Measurements from ENCODE around the gene FNBP1L.

Gene FNBP1L

DNA sequence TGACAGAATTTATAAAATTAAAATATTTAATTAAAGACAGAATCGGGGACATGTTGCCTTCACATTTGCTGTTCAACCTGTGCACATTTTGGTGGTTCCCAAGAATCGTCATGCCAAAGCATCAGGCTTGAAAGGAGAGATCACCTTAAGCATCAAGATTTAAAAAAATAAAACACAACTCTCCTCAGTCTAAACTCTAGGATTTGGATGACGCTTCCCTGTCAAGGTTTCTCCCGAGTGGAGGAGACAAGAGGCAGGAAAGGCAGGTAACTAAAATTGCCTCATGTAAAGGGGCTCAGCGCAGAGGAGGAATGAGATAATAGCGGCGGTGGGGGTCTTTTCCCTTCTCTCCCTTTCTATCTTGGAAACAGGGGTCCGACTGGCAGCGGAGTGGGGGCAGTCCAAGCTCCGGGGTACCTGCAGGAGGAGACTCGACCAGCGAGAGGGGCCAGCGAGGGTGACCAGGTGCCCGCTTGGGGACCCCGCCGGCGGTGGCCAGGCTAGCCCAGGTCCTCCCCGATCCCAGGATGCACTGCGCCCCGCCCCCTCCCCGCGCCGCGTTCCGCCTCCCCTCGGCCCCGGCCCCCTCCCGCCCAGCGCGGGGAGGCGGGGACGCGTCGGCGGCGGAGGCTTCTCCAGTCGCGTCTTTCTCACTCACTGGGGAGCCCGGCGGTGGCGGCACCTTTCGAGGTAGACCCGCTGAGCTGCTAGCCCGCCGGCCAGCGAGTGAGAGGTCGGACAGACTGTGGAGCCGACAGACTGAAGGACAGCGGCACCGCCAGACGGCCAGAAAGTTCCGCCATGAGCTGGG is at the start of gene FNBP1L:
TSS of gene FNBP1L (plus strand) at position 638 of the 811 bp plus-strand sequence. CDS start at position 802, 164 bp downstream.
- DNase-seq: peak; percentile 80

DNA sequence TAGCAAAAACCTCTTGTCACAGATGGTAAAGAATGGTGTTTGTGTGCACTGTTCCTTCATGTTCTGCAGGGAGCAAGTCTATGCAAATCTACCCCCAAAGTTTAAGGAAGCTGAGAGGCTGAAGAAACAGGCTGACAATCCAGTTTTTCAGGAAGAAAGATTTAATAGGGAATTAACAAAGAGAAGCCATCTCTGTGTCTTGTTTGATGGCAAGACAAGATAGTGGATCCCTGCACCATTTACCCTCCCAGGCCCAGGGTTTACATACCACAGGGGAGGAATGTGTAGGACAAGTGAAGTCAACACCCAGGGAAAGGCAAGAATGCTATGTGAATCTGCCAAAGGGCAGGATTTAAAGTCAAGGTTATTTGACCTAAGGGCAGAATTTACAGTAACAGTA is 48.1 kb upstream of the FNBP1L start:
- DNase-seq: no peak

DNA sequence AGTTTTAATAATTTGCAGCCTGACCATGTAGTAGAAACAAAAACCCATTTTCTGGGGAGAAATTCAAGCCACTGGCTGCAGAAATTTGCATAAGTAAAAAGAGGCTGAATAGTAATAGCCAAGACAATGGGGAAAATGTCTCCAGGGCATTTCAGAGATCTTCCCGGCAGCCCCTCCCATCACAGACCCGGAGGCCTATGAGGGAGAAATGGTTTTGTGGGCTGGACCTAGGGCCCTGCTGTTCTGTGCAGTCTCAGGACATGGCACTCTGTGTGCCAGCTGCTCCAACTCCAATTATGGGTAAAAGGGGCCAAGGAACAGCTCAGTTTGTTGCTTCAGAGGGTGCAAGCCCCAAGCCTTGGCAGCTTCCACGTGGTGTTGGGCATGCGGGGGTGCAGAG is 39.7 kb upstream of the FNBP1L start:
- no peak for DNase-seq

DNA sequence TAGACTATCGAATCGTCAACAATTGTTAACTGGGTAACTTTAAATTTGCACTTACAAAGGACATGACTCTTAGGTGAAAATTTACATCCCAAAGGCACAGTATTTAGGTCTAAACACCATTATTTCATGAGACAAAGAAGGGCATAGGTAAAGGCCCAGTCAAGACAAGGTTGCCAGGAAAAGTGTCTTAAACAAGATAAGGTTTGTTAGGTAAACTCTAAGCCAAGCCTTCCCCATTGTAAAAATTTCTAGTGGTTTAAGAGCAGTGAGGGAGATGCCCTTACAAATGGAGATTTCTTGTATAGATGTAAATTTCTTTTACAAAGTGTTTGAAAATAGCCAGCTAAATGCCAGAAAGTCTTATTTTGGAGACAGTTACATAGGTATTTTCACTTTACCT is 36.9 kb upstream of the FNBP1L start:
- no peak for DNase-seq

DNA sequence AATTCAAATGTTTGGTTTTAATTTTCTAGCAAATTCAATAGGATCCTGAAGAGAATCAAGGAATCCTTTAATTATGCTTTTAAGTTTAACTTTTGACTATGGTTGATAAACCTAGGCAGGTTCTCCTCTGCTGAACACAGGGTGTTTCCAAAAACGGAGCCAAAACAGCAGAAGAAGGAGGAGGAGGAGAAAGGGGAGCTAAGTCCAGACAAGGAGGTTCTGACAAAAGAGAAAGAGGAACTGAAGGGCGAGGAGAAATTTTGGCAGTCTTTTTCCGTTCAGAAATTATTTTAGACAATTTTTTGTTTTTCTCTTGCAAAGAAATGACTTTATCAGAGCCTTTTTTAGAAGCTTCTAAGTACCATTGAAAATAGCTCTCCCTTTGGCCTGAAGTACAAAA is 33.2 kb upstream of the FNBP1L start:
- DNase-seq: no peak

DNA sequence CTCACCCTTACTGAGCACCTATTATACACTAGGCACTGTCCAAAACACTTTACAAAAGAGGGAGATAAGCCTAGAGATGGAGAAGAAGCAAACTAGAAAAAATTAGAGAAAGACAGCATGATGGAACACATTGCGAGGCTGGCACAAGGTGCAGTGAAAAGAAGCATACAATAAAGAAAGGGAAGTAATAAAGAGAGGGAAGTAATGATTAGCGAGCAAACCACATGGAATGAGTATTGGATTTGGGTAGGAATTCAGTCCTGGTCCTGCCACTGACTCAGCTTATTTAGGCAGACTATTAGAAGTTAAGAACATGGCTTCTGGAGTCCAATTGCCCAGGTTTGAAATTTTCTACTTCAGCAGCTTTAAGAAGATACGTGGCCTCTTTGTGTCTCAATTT is 32.6 kb upstream of the FNBP1L start:
- DNase-seq: no peak

DNA sequence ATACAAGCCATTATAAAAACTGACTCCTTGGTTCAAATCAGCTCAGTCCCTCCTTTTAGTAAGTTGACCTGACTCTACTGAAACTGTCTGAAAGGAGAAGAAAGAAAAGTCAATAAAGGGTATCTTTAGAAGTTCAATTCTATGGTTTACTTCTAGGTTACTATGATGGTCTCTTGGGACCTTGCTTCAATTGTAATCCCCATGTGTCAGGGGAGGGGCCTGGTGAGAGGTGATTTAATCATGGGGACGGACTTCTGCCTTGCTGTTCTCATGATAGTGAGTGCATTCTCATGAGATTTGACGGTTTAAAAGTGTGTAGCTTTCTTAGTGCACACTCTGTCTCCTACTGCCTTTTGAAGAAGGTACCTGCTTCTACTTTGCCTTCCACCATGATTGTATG is 31.7 kb upstream of the FNBP1L start:
- DNase-seq: no peak

DNA sequence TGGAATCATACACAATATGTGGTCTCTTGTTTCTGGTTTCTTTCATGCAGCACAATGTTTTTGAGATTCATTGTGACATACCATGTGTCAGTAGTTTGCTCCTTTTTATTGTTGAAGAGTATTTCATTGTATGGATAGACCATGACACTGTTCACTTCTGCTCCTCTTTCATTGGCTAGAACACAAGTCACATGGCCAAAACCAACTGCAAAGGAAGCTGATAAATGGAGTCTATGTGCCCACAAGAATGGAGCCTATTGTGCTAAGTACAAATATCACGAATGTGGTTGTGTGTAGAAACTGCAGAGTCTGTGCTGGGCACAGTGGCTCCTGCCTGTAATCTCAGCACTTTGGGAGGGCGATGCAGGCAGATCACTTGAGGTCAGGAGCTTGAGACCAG is 28.6 kb upstream of the FNBP1L start:
- no peak for DNase-seq

DNA sequence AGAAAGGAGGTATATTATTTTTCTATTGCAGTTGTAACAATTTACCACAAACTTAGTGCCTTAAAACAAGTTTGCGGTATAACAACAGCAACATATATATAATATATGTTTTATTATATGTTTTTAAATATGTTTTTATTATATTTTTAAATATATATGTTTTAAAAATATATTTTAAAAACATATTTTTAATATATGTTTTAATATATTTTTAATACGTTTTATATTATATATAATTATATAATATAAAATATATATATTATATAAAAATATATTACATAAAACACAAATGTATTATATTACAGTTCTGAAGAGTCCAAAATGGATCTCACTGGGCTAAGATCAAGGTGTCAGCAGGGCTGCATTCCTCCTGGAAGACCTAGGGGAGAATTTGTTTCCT is 27.5 kb upstream of the FNBP1L start:
- DNase-seq: no peak

DNA sequence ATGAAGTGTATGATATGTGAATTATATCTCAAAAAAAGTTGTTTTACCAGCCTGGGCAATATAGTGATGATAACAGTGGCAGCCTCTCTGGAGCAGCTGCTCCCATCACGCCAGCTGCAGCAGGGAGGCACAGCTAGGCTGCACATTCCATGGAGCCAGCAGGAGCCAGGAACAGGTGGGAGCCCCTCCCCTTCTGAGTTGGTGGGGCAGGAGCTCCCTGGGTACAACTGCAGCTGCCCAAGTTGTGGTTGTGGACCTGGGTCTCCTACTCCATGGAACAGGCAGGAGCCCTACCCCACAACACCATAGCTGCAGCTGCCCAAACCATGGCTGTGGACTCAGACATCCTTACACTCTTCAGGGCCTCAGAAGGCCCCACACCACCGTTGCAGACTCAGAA is 21.7 kb upstream of the FNBP1L start:
- DNase-seq: no peak

DNA sequence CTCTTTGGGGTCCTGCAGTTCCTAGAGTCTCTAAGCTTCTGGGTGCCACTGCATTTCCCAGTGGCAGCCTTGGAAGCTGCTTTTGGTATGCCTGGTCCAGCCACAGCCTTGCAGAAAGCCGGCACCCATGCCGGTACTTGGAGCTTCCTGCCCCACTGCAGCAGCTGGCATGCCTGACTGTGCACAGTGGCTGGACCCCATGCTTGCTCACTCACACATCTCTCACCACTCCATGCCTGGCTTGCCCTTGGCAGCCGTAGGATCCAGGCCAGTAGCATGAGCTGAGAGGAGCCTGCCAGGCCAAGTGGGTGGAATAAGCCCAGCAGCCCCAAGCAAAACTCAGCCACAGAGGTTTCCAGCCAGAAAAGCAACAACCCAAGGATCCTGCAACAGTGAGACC is 20.3 kb upstream of the FNBP1L start:
- no peak for DNase-seq

DNA sequence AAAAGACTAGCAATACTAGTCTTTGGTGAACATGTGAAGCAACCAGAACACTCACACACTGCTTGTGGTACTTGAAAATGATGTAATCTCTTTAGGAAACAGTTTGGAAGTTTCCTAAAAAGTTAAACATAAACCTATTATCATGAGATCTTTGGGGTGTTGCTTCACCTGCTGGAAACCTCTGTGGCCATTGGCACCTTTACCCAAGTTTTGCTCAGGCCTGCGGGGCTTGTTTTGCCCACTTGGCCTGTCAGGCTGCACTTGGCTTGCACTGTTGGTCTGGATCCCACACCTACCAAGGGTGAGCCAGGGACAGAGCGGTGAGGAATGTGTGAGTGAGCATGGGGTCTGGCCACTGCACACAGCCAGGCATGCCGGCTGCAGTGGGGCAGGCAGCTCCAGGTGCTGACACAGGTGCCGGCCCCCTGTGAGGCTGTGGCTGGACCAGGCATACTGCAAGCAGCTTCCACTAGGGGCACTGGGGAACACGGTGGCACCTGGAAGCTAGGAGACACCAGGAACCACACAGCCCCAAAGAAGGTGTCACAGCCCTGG is 14.4 kb upstream of the FNBP1L start:
- no peak for DNase-seq

DNA sequence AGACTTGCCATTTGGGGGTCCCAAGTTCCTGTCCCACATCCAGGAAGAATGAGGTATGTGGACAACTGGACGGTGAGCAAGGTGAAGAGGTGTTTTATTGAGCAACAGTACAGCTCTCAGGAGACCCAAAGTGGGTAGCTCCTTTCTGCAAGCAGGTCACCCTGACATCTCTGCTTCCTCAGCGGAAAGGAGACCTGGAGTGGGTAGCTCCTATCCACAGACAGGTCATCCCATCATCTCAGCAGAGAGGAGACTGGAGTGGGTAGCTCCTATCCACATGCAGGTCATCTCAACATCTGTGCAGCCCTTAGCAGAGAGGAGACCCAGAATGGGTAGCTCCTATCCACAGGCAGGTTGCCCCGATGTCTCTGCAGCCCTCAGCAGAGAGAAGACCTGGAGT is 13.8 kb upstream of the FNBP1L start:
- DNase-seq: no peak

DNA sequence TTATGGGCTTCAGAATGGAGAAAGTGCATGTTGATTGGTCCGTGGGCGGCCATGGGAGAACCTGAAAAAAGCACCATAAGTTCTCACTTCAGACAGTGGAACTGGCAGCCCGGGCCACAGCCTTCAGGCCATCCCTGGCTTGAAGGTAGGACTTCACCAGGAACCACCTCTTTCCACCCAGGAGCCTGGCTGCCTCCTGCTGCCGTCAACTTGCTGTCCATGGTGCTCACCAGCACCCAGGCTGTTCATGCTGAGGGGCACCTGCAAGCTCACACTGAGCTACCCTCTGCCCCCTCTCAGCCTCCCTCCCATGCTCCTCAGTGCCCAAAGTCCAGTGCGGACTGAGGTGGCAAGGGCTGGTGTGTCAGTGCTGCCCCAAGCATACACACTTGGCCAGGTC is 12.9 kb upstream of the FNBP1L start:
- DNase-seq: no peak

DNA sequence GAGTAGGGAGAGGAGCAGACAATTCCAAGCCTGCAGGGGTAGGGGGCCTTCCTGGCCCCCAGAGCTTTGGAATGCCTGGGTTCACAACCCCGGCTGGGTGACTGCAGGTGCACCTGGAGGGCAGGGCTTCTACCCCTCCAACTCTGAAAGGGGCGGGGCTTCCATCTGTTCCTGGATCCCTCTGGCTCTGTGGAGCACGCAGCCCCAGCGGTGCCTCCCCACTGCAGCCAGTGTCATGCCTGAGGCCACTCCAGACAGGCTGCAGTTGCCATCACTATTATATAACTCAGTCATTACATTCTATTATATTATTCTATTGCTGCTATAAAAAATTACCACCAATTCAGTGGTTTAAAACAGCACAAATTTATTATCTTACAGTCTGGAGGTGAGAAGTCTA is 12.5 kb upstream of the FNBP1L start:
- no peak for DNase-seq

DNA sequence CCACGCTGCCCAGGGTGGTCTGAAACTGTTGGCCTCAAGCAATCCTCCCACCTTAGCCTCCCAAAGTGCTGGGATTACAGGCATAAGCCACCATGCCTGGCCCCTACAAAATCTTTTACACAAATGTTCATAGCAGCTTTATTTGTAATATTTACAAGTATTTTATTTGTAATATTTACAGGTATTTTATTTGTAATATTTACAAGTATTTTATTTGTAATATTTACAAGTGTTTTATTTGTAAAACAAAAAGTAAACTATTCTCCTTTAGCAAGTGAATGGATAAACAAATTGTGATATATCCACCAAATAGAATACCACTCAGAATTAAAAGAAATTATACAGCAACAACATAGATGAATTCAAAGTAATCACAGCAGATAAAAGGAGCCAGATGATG is 11.4 kb upstream of the FNBP1L start:
- DNase-seq: no peak

DNA sequence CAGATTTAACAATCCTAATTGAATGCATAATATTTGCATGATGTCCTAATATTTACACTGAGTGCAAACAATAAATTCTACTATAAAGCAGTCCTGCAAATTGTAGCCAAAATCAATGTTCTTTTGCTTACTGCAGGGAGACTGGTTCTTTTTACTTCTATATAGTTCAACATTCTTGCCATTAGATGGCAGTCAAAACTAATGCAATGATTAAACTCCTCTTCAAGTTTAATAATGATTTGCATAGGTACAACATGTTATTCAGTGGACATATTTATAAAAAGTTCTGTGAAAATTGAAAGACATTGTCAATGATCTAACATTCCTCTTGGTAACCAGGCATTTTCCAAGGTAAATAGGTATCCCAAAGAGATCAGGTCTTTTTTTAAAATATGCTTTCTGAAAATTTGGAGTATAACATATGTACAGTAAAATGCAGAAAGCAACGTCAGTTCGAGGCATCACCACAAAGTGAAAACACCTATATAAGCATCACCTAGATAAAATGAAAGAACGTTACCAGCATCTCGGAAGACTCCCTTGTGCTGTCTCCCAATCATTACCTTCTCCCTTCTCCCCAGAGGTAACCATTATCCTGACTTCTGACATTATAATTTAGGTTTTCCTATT is 9.8 kb upstream of the FNBP1L start:
- DNase-seq: peak; percentile 55

DNA sequence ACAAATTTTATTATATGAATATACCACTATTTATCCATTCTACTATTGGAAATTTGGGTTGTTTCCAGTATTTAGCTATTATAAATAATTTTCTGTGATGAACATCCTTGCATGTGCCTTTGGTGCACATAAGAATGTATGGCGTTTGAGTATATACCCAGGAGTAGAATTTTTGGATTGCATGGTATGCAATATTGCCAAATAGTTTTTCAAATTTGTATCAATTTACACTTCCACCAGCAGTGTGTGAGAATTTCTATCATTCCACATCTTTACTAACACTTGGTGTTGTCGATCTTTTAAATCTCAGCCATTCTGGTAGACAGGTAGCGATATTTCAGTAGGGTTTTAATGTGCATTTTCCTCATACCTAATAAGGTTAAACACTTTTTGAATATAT is 9.2 kb upstream of the FNBP1L start:
- peak; percentile 21 for DNase-seq

DNA sequence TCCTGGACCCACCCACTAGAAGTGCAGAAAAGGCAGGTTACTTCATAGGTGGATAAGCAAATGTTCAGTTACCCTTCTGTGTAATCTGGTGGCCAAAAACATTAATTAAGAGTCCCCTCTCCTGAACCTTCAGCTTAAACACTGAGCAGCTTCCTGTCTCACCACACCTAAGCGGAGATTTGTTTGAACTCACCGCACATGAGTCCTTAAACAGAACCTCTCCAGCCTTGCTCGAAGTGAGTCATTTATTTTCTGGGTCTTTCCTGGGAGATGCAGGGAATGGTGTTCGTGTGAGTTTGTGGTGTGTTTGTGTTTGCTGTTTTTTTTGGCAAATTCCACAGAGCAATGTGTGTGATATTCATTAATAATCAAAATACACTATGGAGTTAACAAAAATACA is 7.6 kb upstream of the FNBP1L start:
- DNase-seq: no peak

DNA sequence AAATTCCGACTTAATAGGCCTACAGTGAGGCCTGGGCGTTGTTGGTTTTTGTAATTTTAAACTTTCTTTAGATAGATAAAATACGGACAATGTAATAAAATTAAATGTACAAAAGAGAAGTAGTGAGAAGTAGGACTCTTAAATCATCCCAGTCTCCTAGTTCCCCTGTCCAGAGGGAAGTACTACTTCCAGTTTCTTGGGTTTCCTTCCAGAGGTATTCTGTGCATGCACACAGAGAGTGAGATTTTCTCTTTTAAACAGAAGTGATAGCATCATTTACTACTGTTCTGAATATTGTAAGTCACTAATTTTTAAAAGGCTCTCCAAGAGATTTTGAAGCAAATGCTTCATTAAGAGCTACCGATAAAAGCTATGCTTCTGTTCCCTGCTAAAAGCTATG is 7.2 kb upstream of the FNBP1L start:
- DNase-seq: no peak

DNA sequence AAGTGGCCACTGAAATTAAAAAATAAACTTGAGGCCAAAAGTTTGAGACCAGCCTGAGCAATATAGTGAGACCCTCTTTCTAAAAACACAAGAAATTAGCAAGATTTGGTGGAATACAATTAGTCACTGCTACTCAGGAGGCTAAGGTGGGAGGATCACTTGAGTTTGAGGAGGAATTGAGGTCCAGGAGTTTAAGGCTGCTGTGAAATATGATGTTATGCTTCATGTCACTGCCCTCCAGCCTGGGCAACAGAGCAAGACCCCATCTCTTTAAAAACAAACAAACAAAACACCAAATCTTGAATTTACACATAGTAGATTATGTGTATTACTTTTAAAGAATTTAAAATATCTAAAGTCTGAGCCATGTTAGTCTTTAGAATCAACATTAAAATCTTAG is 6.3 kb upstream of the FNBP1L start:
- DNase-seq: no peak

DNA sequence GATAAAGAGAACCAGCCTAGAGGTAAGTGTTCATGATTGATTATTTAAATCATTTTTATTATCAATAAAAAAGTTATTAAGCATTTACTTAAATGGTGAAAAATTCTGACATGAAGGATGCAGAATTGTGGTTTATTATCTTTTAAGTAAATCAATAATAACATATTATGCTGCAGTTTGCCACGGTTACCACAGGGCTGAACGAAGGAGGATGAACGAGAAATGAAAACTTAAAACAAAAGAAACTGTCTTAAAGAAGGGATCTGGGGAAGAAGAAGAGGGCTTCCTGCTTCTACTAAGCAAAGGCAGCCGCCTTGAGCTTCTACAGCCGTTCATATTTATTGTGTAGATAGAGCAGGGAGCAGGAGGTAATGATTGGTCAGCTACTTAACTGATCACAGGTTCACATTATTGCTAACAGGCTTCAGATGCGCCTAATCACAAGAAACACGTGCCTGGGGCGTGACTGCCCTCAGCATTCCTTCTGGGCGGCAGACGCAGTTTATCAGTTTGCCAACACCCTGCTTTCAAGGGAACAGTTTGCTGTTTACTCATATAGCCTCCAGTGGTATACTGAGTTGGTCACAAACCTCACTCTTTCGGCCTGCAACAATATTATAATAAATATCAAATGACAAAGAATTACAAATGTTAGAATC is 5.8 kb upstream of the FNBP1L start:
- peak; percentile 22 for DNase-seq

DNA sequence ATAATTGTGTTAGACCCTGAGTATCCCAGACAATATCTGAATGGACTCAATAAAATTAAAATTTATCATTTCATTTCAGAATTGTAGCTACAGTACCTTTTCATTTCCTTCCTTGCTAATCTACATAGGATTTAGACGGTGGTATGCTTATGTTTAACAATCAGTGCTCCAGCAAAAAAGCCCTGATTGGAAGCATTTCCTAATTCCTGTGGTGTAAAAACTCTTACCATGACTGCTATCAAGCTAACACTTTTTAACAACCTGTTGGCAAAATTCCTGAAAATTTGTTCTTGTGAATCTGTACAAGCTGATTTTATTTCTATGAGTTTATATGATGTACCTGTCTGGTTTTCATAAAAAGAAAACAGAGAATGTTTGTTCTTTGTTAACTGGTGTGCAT is 5.2 kb upstream of the FNBP1L start:
- DNase-seq: no peak

DNA sequence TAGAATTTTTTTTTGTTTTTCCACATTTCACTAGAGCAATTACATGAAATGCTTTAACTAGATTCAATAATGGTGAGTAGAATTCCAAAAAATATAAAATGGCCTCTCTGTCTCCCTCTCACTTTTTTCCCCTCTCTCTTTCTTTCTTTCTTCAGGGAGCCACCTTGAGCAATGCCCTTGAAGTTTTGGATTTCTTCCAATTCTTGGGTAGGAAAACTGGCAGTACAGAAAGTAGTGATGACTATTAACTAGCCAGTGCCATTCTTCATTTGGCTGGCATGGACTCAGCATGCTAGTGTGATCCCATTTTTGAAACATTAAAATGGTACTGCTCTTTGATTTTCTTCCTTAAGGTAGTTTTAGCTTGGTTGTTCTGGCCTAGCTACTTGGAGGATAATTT is 4.5 kb upstream of the FNBP1L start:
- no peak for DNase-seq
